ENCODE results near the gene MBD3.
"Not testable (repeated sequence)": the region's sequence is repeated elsewhere in the genome, so short reads cannot be mapped to it uniquely, and the experiment has no call there.

Gene MBD3

GRCh38 chr19:1535699-1536098, 57.0 kb downstream of the MBD3 start:
- DNase-seq = not testable (repeated sequence)

- no peak for DNase-seq
Measured at GRCh38 chr19:1534972-1535371, 57.7 kb downstream of the MBD3 start.

- no peak for DNase-seq
Measured at GRCh38 chr19:1533510-1534150, 59.0 kb downstream of the MBD3 start.

- no peak for DNase-seq
Measured at GRCh38 chr19:1532003-1532402, 60.7 kb downstream of the MBD3 start.

GRCh38 chr19:1531587-1531986, 61.1 kb downstream of the MBD3 start:
- no peak for DNase-seq

- not testable (repeated sequence) for DNase-seq
Measured at GRCh38 chr19:1530856-1531255, 61.8 kb downstream of the MBD3 start.

GRCh38 chr19:1529430-1529816, 63.2 kb downstream of the MBD3 start:
- no peak for DNase-seq

GRCh38 chr19:1528596-1529429, 63.9 kb downstream of the MBD3 start:
- DNase-seq = no peak

- no peak for DNase-seq
Measured at GRCh38 chr19:1527650-1528309, 64.9 kb downstream of the MBD3 start.

- no peak for DNase-seq
Measured at GRCh38 chr19:1526979-1527649, 65.6 kb downstream of the MBD3 start.

GRCh38 chr19:1526066-1526778, 66.4 kb downstream of the MBD3 start:
- no peak for DNase-seq

GRCh38 chr19:1525343-1525742, 67.3 kb downstream of the MBD3 start:
- no peak for DNase-seq

GRCh38 chr19:1524972-1525325, 67.7 kb downstream of the MBD3 start:
- no peak for DNase-seq

- no peak for DNase-seq
Measured at GRCh38 chr19:1524287-1524971, 68.2 kb downstream of the MBD3 start.

Measured in fibroblast of skin of abdomen (primary cell).